Stimulated activated naive B cell treated with anti-CD40 and anti-IgM and Interleukin-4, amounts not matched to agents 10 μg/mL and 1 μg/mL and 100 μg/mL, for 72 hours (primary cell): ENCODE results near the gene IL4I1.
"Not testable (repeated sequence)": the region's sequence is repeated elsewhere in the genome, so short reads cannot be mapped to it uniquely, and the experiment has no call there.

Source experiments
- ATAC-seq, 2 donors: fragments of 150-1000 bp; cut with Tn5 transposase; replicated peaks; 2 replicates each; pipeline ENCODE4 v1.10.0; 2021; ENCODE audit warnings: moderate library complexity in 1 of 2
- DNase-seq: peaks from one replicate; pipeline ENCODE4 v3.0.0; 2021
- H3K27ac Mint-ChIP-seq: one replicate; pipeline ENCODE4 v1.8.0; 2022; ENCODE audit warnings: mild to moderate bottlenecking, mixed read lengths
- H3K27me3 Mint-ChIP-seq, 2 donors: one replicate each; pipeline ENCODE4 v1.8.0; 2022; ENCODE audit warnings: mixed read lengths in 2 of 2
- H3K36me3 Mint-ChIP-seq, 2 donors: one replicate each; pipeline ENCODE4 v1.8.0; 2022; ENCODE audit warnings: mixed read lengths in 2 of 2, mild to moderate bottlenecking in 1 of 2
- H3K4me1 Mint-ChIP-seq, 2 donors: one replicate each; pipeline ENCODE4 v1.8.0; 2022; ENCODE audit warnings: mixed read lengths in 2 of 2, mild to moderate bottlenecking in 1 of 2
- H3K4me3 Mint-ChIP-seq, 2 donors: one replicate each; pipeline ENCODE4 v1.8.0; 2022; ENCODE audit warnings: mild to moderate bottlenecking in 2 of 2, mixed read lengths in 2 of 2, moderate library complexity in 1 of 2
- H3K9me3 Mint-ChIP-seq, 2 donors: one replicate each; pipeline ENCODE4 v1.8.0; 2022; ENCODE audit warnings: mixed read lengths in 2 of 2, mild to moderate bottlenecking in 1 of 2

Gene IL4I1

GRCh38 chr19:49896863-49897621 is at the start of gene IL4I1:
IL4I1 (minus strand) TSS chr19:49896887; CDS start chr19:49896160, 727 bp downstream.
- H3K4me3 Mint-ChIP-seq = peak within 1 kb of the TSS; percentile 95 to 99
- H3K27ac Mint-ChIP-seq = peak within 1 kb of the TSS; percentile 98

DNA sequence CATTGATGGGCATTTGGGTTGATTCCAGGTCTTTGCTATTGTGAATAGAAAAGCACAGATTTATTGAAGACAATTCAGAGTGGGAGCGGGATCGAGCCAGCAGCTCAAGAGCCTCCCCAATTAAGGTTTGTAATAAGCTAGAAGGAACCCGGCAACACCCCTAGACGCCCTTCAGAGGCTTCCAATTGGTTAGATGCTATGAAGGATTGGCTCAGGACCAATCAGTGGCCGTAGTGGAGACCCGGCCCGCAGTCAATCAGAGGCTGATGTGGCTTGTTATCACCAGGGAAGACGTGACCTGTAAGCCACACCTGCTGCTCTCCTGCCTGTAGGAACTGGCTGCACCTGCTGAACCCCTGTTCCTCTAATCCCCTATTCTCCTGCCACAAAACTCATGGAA is 49.7 kb upstream of the IL4I1 start:
- peaks cover 8 to 17% of the 10 kb centered on the region in 2 donors for H3K4me1 Mint-ChIP-seq
- no peak for ATAC-seq
- no peak for DNase-seq
- H3K4me3 Mint-ChIP-seq = no peak overlapping the region
- H3K27me3 Mint-ChIP-seq = peaks cover 27 to 47% of the 10 kb centered on the region in 2 donors
- H3K27ac Mint-ChIP-seq = no peak overlapping the region
- H3K9me3 Mint-ChIP-seq = peaks cover 4 to 6% of the 10 kb centered on the region in 2 donors
- H3K36me3 Mint-ChIP-seq = no peaks in the 10 kb centered on the region

More at GRCh38 chr19:49896863-49897621, at the start of gene IL4I1:
- Mint-ChIP-seq H3K36me3 (peaks cover 41 to 59% of the 10 kb centered on the region in 2 donors), H3K4me1 (peaks cover 54 to 85% of the 10 kb centered on the region in 2 donors), H3K9me3 (peaks cover 2 to 10% of the 10 kb centered on the region in 2 donors), H3K27me3 (no peaks in the 10 kb centered on the region)
- DNase-seq (peak; percentile 93), ATAC-seq (peak; percentile 73 to 77)

DNA sequence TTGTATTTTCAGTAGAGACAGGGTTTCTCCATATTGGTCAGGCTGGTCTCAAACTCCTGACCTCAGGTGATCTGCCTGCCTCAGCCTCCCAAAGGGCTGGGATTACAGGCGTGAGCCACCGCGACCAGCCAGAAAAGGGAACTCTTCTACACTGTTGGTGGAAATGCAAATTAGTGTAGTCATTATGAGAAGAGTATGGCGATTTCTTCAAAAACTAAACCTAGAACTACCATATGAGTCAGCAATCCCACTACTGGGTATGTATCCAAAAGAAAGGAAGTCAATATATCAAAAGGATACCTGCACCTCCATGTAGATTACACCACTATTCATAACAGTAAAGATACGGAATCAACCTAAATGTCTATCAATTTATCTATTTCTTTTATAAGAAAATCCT is 47.9 kb upstream of the IL4I1 start:
- DNase-seq (peak; percentile 40), ATAC-seq (peak; percentile 95 to 97)
- not testable (repeated sequence) for H3K36me3 Mint-ChIP-seq, H3K4me3 Mint-ChIP-seq, H3K9me3 Mint-ChIP-seq
- peaks cover 9 to 20% of the 10 kb centered on the region in 2 donors for H3K4me1 Mint-ChIP-seq
- peaks cover 26 to 41% of the 10 kb centered on the region in 2 donors for H3K27me3 Mint-ChIP-seq
- H3K27ac Mint-ChIP-seq = peak overlapping the region; percentile 70

GRCh38 chr19:49940482-49940791 is 43.8 kb upstream of the IL4I1 start:
- Mint-ChIP-seq H3K36me3 (peaks cover 0 to 3% of the 10 kb centered on the region in 2 donors), H3K4me3 (no peak overlapping the region), H3K27me3 (peaks cover 21 to 39% of the 10 kb centered on the region in 2 donors), H3K4me1 (peaks cover 14 to 34% of the 10 kb centered on the region in 2 donors), H3K9me3 (peaks cover 4 to 6% of the 10 kb centered on the region in 2 donors), H3K27ac (no peak overlapping the region)
- DNase-seq (no peak), ATAC-seq (no peak)

- DNase-seq (no peak), ATAC-seq (no peak)
- Mint-ChIP-seq H3K4me1 (peaks cover 14 to 29% of the 10 kb centered on the region in 2 donors), H3K27ac (no peak overlapping the region), H3K9me3 (peaks cover 4 to 5% of the 10 kb centered on the region in 2 donors), H3K4me3 (no peak overlapping the region), H3K27me3 (peaks cover 21 to 39% of the 10 kb centered on the region in 2 donors), H3K36me3 (peaks cover 0 to 3% of the 10 kb centered on the region in 2 donors)
These were observed 43.2 kb upstream of the IL4I1 start for GRCh38 chr19:49939721-49940481.

DNA sequence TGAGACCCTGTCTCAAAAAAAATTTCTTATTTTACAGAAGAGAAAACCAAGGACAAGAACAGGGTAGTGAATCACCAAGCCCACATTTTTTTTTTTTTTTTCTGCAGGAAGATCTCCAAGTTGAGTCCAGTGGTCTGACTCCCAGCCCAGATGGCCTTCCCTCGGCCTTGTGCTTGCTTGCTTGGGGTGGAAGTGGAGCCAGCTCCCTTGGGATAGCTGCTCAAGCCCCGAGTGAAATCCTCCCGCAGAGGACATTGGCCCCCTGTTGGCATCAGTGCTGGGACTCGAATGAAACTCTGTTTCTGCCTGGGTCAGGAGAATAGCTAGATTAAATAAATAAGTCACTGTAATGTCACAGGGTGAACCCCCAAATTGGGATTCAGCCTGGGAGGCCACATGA is 42.0 kb upstream of the IL4I1 start:
- ATAC-seq (no peak), DNase-seq (no peak)
- peaks cover 12 to 24% of the 10 kb centered on the region in 2 donors for H3K4me1 Mint-ChIP-seq
- H3K27me3 Mint-ChIP-seq = peaks cover 20 to 32% of the 10 kb centered on the region in 2 donors
- no peak overlapping the region for H3K4me3 Mint-ChIP-seq
- peaks cover 4 to 6% of the 10 kb centered on the region in 2 donors for H3K36me3 Mint-ChIP-seq
- H3K9me3 Mint-ChIP-seq = peaks cover 0 to under 1% of the 10 kb centered on the region in 2 donors
- peak overlapping the region; percentile 25 for H3K27ac Mint-ChIP-seq

DNA sequence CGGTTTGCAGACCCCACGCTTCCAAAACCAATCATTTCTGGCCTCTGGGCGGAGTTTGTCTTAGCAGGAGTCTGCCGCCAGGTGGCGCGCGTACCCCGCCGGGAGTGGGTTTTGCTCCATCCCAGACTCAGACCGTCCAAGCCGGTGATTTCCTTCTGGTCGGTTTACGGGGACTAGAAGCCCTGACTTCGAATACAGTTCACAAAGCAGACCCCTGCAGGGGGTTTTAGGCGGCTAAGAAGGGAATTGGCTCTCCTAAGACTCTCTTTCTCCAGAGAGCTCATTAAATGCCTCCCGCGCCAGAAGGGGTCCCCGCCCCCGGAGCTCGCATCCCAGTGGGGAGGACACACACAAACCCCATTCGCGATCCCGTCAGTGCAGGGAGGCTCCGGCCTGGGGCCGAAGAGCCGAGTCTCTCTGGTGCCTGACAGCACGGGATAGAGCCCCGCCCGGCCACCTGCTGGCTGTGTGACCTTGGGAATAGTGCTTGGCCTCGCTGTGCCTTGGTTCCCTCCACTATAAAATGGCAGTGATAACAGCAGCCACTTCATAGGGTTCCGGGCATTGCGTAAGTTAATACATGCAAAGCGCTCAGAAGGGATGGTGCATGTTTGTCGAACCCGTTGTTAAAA is 41.2 kb upstream of the IL4I1 start:
- H3K36me3 Mint-ChIP-seq = peaks cover 11 to 14% of the 10 kb centered on the region in 2 donors
- H3K27me3 Mint-ChIP-seq = peaks cover 14 to 24% of the 10 kb centered on the region in 2 donors
- peak; percentile 63 for DNase-seq
- peak; percentile 83 for ATAC-seq
- peaks cover 15 to 32% of the 10 kb centered on the region in 2 donors for H3K4me1 Mint-ChIP-seq
- no peak overlapping the region for H3K27ac Mint-ChIP-seq
- H3K4me3 Mint-ChIP-seq = peak overlapping the region; percentile 57 to 66
- H3K9me3 Mint-ChIP-seq = peaks cover 2 to 5% of the 10 kb centered on the region in 2 donors

GRCh38 chr19:49936549-49936948 is 39.9 kb upstream of the IL4I1 start:
- H3K27ac Mint-ChIP-seq = no peak overlapping the region

DNA sequence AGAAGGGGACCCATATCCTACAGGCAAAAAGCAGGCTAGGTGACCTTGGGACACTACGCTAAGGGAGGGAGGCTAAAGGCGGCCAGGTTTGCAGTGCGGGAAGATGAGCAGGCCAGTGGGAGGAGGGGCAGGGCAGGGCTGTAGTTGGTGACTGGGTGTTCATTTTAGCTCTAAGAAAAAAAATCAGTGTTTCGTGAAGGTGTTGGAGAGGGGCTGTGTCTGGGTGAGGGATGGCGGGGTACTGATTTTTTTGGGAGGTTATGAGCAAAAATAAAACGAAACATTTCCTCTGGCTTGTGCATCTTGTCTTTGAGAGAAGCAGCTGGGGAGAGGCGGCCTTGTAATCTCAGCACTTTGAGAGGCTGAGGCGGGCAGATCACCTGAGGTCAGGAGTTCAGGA is 37.0 kb upstream of the IL4I1 start:
- Mint-ChIP-seq H3K27ac (peak overlapping the region; percentile 51), H3K36me3 (peaks cover 48 to 55% of the 10 kb centered on the region in 2 donors), H3K4me3 (peak overlapping the region in 1 of 2 donors; percentile 66), H3K4me1 (peaks cover 37 to 63% of the 10 kb centered on the region in 2 donors), H3K27me3 (no peaks in the 10 kb centered on the region), H3K9me3 (peaks cover 9 to 17% of the 10 kb centered on the region in 2 donors)
- DNase-seq (no peak), ATAC-seq (no peak)

More at GRCh38 chr19:49936549-49936948, 39.9 kb upstream of the IL4I1 start:
- Mint-ChIP-seq H3K4me3 (no peak overlapping the region), H3K4me1 (peaks cover 20 to 43% of the 10 kb centered on the region in 2 donors), H3K9me3 (peaks cover 5 to 9% of the 10 kb centered on the region in 2 donors), H3K27me3 (peaks cover 13 to 14% of the 10 kb centered on the region in 2 donors), H3K36me3 (peaks cover 21 to 26% of the 10 kb centered on the region in 2 donors)
- no peak for DNase-seq
- ATAC-seq = no peak

DNA sequence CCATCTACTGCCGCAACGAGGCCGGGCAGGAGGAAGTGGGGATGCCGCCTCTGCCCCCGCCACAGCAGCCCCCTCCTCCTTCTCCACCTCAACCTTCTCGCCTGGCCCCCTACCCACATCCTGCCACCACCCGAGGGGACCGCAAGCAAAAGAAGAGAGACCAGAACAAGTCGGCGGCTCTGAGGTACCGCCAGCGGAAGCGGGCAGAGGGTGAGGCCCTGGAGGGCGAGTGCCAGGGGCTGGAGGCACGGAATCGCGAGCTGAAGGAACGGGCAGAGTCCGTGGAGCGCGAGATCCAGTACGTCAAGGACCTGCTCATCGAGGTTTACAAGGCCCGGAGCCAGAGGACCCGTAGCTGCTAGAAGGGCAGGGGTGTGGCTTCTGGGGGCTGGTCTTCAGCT is 36.0 kb upstream of the IL4I1 start:
- Mint-ChIP-seq H3K27ac (peak overlapping the region; percentile 37), H3K4me1 (peaks cover 40 to 62% of the 10 kb centered on the region in 2 donors), H3K4me3 (no peak overlapping the region), H3K9me3 (peaks cover 9 to 17% of the 10 kb centered on the region in 2 donors), H3K27me3 (no peaks in the 10 kb centered on the region), H3K36me3 (peaks cover 57 to 62% of the 10 kb centered on the region in 2 donors)
- DNase-seq (no peak), ATAC-seq (no peak)

DNA sequence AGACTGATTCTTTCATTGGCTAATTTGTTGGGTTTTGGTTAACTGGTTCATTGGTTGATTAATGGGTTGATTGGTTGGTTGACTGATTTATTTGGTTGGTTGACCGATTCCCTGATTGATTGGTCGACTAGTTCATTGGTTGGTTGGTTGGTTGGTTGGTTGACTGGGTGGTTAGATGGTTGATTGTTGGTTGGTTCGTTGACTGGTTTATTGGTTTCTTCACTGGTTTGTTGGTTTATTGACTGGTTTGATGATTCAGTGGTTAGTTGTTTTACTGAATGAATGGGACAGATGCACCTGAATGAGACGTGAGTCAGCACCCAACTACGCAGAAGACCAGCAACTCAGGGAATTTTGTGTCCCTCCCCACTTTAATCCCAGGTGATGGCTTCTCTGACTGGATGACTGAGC is 35.4 kb upstream of the IL4I1 start:
- Mint-ChIP-seq H3K4me3 (peak overlapping the region; percentile 50 to 51), H3K27ac (peak overlapping the region; percentile 28), H3K36me3 (peaks cover 62 to 67% of the 10 kb centered on the region in 2 donors), H3K27me3 (no peaks in the 10 kb centered on the region), H3K4me1 (peaks cover 40 to 61% of the 10 kb centered on the region in 2 donors), H3K9me3 (peaks cover 9 to 17% of the 10 kb centered on the region in 2 donors)
- ATAC-seq (no peak), DNase-seq (no peak)

- no peak for ATAC-seq
- peaks cover 40 to 61% of the 10 kb centered on the region in 2 donors for H3K4me1 Mint-ChIP-seq
- H3K9me3 Mint-ChIP-seq = peaks cover 9 to 17% of the 10 kb centered on the region in 2 donors
- DNase-seq = no peak
- H3K36me3 Mint-ChIP-seq = peaks cover 62 to 69% of the 10 kb centered on the region in 2 donors
- no peaks in the 10 kb centered on the region for H3K27me3 Mint-ChIP-seq
- peak overlapping the region; percentile 95 for H3K4me3 Mint-ChIP-seq
- H3K27ac Mint-ChIP-seq = peak overlapping the region; percentile 96
These were observed 34.8 kb upstream of the IL4I1 start for GRCh38 chr19:49931293-49932040.

GRCh38 chr19:49930483-49931011 is 33.9 kb upstream of the IL4I1 start:
- no peak for DNase-seq
- Mint-ChIP-seq H3K27me3 (no peaks in the 10 kb centered on the region), H3K4me1 (peaks cover 42 to 66% of the 10 kb centered on the region in 2 donors), H3K9me3 (peaks cover 9 to 17% of the 10 kb centered on the region in 2 donors), H3K4me3 (peak overlapping the region; percentile 95), H3K27ac (peak overlapping the region; percentile 96), H3K36me3 (peaks cover 63 to 70% of the 10 kb centered on the region in 2 donors)
- no peak for ATAC-seq
